SK-N-SH treated with all-trans-retinoic acid at 6 μM for 48 hours (cell line): ENCODE results near the gene TTC17.

Experiments used
- ATAC-seq: fragments of 200-7000 bp; cut with Tn5 transposase; 3 replicates; pipeline ENCODE4 v1.9.1; 2020; ENCODE audit warnings: mild to moderate bottlenecking, moderate library complexity
- ESRRG ChIP-seq: fragments of 250-450 bp; sonication (Bioruptor Pico); IDR thresholded peaks from 2 replicates; pipeline ENCODE4 v1.6.1; 2021; ENCODE audit warnings: mild to moderate bottlenecking
- GLIS3 ChIP-seq: fragments of 250-450 bp; sonication (Bioruptor Pico); IDR thresholded peaks from 2 replicates; pipeline ENCODE4 v1.5.0; 2020; ENCODE audit warnings: mild to moderate bottlenecking, moderate library complexity
- OSR1 ChIP-seq: fragments of 250-450 bp; sonication (Bioruptor Pico); IDR thresholded peaks from 2 replicates; pipeline ENCODE4 v1.8.0; 2022; ENCODE audit warnings: moderate library complexity, mild to moderate bottlenecking, inconsistent platforms
- PPARA ChIP-seq: fragments of 250-450 bp; sonication (Bioruptor Pico); IDR thresholded peaks from 2 replicates; pipeline ENCODE4 v1.5.0; 2020; ENCODE audit warnings: mild to moderate bottlenecking, borderline replicate concordance
- SNAI2 ChIP-seq: fragments of 250-450 bp; sonication (Bioruptor Pico); IDR thresholded peaks from 2 replicates; pipeline ENCODE4 v1.5.0; 2020; ENCODE audit warnings: mild to moderate bottlenecking, moderate library complexity
- TCF4 ChIP-seq: fragments of 250-450 bp; sonication (Bioruptor Pico); IDR thresholded peaks from 2 replicates; pipeline ENCODE4 v1.8.0; 2021; ENCODE audit warnings: mild to moderate bottlenecking, moderate library complexity, borderline replicate concordance
- TOX ChIP-seq: fragments of 250-450 bp; sonication (Bioruptor Pico); IDR thresholded peaks from 2 replicates; pipeline ENCODE4 v1.8.0; 2021; ENCODE audit warnings: mild to moderate bottlenecking, moderate library complexity, borderline replicate concordance
- ZC3H10 ChIP-seq: fragments of 250-450 bp; sonication (Bioruptor Pico); IDR thresholded peaks from 2 replicates; pipeline ENCODE4 v1.5.1; 2021; ENCODE audit warnings: mild to moderate bottlenecking, moderate library complexity
- ZFP3 ChIP-seq: fragments of 250-450 bp; sonication (Bioruptor Pico); IDR thresholded peaks from 2 replicates; pipeline ENCODE4 v1.5.0; 2020; ENCODE audit warnings: mild to moderate bottlenecking, moderate library complexity
- ZNF565 ChIP-seq: fragments of 450-650 bp; formaldehyde crosslinking; conservative IDR thresholded peaks from 2 replicates; pipeline ENCODE4 v1.5.0; 2020; ENCODE audit warnings: low read depth, mild to moderate bottlenecking, moderate library complexity
- ZNF70 ChIP-seq: fragments of 450-650 bp; formaldehyde crosslinking; IDR thresholded peaks from 2 replicates; pipeline ENCODE4 v1.5.0; 2020; ENCODE audit warnings: mild to moderate bottlenecking, moderate library complexity
- ZNF8 ChIP-seq: fragments of 450-650 bp; formaldehyde crosslinking; IDR thresholded peaks from 2 replicates; pipeline ENCODE4 v1.5.0; 2020; ENCODE audit warnings: mild to moderate bottlenecking, moderate library complexity
- TF ChIP-seq, protein P1 (sequence below): fragments of 250-450 bp; sonication (Bioruptor Pico); IDR thresholded peaks from 2 replicates; pipeline ENCODE4 v1.8.0; 2021; ENCODE audit warnings: low read depth, mild to moderate bottlenecking, moderate library complexity, borderline replicate concordance
- TF ChIP-seq, protein P2 (sequence below): fragments of 250-450 bp; sonication (Bioruptor Pico); IDR thresholded peaks from 2 replicates; pipeline ENCODE4 v1.5.0; 2020; ENCODE audit warnings: mild to moderate bottlenecking, moderate library complexity
- TF ChIP-seq, protein P3 (sequence below): fragments of 250-450 bp; sonication (Bioruptor Pico); IDR thresholded peaks from 2 replicates; pipeline ENCODE4 v1.5.1; 2021; ENCODE audit warnings: mild to moderate bottlenecking, moderate library complexity

The TTC17 gene

DNA sequence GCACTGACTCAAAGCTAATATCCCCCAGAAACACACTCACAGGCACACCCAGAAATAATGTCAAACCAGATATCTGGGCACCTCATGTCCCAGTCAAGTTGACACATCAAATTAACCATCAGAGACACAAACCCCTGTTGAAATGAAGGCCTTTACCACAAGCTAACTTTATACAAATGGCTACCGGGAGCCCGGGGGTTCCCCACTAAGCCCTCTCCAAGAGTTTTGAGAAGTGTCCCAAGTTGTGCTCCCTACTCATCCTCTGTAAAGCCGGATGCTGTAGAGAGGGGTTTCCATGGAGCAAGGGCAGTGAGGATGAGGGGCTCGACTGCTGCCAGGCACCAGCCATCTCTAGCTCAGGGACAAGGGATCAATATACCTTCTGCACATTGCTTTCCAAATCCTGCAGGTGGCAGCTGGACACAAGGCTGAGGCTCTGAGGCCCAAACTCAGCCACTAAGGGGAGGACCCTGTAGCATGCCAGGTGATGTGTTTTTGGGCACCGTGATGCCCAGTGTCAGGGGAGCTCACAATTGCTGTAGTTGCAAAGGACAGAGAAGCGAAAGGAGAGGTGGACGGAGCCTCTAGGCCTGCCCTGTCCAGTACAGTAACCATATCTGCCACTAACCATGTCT is 145.7 kb downstream of the TTC17 start (continued):
- TF ChIP-seq, protein P1, sequence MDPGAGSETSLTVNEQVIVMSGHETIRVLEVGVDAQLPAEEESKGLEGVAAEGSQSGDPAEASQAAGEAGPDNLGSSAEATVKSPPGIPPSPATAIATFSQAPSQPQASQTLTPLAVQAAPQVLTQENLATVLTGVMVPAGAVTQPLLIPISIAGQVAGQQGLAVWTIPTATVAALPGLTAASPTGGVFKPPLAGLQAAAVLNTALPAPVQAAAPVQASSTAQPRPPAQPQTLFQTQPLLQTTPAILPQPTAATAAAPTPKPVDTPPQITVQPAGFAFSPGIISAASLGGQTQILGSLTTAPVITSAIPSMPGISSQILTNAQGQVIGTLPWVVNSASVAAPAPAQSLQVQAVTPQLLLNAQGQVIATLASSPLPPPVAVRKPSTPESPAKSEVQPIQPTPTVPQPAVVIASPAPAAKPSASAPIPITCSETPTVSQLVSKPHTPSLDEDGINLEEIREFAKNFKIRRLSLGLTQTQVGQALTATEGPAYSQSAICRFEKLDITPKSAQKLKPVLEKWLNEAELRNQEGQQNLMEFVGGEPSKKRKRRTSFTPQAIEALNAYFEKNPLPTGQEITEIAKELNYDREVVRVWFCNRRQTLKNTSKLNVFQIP (CRISPR knock-in tag), result no peak
- no peak for TF ChIP-seq ZNF70 (CRISPR knock-in tag)
- TF ChIP-seq ZC3H10 (CRISPR knock-in tag), result no peak
- TF ChIP-seq TOX (CRISPR knock-in tag), result no peak
- no peak for TF ChIP-seq SNAI2 (CRISPR knock-in tag)
- TF ChIP-seq, all 23 proteins: peak for 0

DNA sequence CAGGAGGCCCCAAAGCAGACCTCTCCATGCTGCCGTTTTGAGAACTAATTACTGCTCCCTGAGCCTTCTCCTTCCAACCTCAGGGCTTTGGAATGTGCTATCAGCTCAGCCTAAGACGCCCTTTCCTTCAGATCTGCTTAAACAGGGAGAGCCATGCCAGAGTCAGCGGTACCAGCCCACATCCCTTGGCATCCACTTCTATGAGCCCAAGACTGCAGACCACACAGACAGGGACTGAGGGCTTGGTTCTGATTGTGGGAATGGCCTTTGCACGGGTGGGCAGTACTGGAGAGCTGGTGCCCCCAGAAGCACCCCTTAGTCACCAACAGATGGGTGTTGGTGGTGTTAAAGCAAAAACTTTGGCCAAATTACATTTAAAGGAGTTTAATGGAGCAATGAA is 146.5 kb downstream of the TTC17 start:
- ATAC-seq, result no peak; the same call in 2 of the 3 replicates
- TF ChIP-seq TOX (CRISPR knock-in tag), result no peak
- TF ChIP-seq, protein P1 (CRISPR knock-in tag), result no peak
- no peak for TF ChIP-seq ZNF8
- no peak for TF ChIP-seq ZNF565 (CRISPR knock-in tag)
- TF ChIP-seq, protein P2, sequence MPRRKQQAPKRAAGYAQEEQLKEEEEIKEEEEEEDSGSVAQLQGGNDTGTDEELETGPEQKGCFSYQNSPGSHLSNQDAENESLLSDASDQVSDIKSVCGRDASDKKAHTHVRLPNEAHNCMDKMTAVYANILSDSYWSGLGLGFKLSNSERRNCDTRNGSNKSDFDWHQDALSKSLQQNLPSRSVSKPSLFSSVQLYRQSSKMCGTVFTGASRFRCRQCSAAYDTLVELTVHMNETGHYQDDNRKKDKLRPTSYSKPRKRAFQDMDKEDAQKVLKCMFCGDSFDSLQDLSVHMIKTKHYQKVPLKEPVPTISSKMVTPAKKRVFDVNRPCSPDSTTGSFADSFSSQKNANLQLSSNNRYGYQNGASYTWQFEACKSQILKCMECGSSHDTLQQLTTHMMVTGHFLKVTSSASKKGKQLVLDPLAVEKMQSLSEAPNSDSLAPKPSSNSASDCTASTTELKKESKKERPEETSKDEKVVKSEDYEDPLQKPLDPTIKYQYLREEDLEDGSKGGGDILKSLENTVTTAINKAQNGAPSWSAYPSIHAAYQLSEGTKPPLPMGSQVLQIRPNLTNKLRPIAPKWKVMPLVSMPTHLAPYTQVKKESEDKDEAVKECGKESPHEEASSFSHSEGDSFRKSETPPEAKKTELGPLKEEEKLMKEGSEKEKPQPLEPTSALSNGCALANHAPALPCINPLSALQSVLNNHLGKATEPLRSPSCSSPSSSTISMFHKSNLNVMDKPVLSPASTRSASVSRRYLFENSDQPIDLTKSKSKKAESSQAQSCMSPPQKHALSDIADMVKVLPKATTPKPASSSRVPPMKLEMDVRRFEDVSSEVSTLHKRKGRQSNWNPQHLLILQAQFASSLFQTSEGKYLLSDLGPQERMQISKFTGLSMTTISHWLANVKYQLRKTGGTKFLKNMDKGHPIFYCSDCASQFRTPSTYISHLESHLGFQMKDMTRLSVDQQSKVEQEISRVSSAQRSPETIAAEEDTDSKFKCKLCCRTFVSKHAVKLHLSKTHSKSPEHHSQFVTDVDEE (CRISPR knock-in tag), result no peak
- TF ChIP-seq ZNF70 (CRISPR knock-in tag), result no peak
- no peak for TF ChIP-seq GLIS3 (CRISPR knock-in tag)
- no peak for TF ChIP-seq OSR1 (CRISPR knock-in tag)

DNA sequence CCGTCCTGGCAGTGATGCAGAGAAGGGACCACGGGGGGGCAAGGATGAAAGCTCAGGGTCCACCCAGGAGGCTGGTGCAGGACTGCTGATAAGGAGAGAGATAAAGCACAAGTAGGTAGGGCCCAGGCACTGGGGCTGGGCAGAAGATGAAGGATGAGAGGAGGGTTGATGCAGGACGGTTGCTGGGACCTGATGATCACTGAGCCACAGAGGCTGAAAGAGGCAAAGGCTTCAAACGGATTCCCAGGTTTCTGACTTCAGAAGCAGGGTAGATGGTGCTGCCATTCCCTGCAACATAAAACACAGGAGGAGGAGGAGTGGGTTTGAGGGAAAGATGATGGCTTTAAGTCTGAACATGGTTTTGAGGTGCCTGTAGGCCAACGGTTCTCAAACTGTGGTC is 148.5 kb downstream of the TTC17 start:
- TF ChIP-seq ZNF70 (CRISPR knock-in tag), result no peak
- no peak for TF ChIP-seq ZC3H10 (CRISPR knock-in tag)
- no peak for TF ChIP-seq ZNF8
- no peak for TF ChIP-seq ZNF565 (CRISPR knock-in tag)
- no peak for TF ChIP-seq PPARA (CRISPR knock-in tag)
- no peak for TF ChIP-seq OSR1 (CRISPR knock-in tag)
- TF ChIP-seq ESRRG (CRISPR knock-in tag), result no peak
- TF ChIP-seq, protein P2 (CRISPR knock-in tag), result no peak
- TF ChIP-seq, protein P3, sequence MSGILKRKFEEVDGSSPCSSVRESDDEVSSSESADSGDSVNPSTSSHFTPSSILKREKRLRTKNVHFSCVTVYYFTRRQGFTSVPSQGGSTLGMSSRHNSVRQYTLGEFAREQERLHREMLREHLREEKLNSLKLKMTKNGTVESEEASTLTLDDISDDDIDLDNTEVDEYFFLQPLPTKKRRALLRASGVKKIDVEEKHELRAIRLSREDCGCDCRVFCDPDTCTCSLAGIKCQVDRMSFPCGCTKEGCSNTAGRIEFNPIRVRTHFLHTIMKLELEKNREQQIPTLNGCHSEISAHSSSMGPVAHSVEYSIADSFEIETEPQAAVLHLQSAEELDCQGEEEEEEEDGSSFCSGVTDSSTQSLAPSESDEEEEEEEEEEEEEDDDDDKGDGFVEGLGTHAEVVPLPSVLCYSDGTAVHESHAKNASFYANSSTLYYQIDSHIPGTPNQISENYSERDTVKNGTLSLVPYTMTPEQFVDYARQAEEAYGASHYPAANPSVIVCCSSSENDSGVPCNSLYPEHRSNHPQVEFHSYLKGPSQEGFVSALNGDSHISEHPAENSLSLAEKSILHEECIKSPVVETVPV (CRISPR knock-in tag), result no peak
- no peak for TF ChIP-seq ZFP3 (CRISPR knock-in tag)
- ATAC-seq, result no peak

DNA sequence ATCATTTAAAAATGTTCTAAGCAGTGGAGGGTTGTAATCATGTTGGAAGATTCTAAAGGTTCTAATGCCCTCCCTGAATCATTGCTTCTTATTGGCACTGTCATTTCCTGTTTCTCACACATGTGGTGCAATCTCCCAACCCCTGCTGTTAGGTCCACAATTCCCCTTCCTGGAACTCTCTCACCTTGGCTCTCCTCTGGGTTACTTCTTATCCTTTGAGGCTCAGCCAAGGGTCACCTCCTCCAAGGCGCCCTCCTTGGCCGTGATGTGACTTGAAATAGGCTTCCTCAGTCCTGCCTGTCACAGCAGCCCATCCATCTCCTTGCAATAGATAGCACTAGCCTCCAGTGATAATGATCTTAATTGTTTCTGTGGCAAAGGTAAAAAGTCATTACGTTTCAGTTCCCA is 149.8 kb downstream of the TTC17 start:
- no peak for TF ChIP-seq TCF4 (CRISPR knock-in tag)
- no peak for ATAC-seq
